ENCODE data around the gene SSB. TPM values are rescaled to one million over a fixed set of nuclear protein-coding genes. Genes with fewer than 3 reads are reported as not detected.
A peak's percentile ranks its signal among the peaks of the same experiment; 100 is the strongest.

Gene SSB
- total RNA-seq, 2 experiments from 2014 or later: 109 to 114 TPM

DNA sequence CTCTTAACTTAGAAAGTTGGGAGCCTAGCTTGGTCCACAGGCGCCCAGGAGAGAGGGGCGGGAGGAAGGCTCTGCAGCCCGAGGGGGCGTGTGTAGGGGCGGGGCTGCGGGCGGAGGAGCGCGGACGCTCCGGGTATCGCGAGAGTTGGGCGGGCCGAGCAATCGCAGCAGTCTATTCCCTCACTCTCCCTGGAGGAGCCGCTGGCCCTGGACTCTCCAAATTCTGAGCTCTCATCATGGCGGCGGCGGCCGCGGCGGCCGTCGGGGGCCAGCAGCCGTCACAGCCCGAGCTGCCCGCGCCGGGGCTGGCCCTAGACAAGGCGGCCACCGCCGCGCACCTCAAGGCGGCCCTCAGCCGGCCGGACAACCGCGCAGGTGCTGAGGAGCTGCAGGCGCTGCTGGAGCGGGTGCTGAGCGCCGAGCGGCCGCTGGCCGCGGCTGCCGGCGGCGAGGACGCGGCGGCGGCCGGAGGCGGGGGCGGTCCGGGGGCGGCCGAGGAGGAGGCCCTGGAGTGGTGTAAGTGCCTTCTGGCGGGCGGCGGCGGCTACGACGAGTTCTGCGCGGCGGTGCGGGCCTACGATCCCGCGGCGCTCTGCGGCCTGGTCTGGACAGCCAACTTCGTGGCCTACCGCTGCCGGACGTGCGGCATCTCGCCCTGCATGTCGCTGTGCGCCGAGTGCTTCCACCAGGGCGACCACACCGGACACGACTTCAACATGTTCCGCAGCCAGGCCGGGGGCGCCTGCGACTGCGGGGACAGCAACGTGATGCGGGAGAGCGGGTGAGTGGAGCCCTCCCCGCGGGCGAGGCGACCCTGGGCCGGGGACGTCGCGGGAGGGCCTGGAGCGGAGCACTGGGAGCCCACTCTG, 28.8 kb downstream of the SSB start, which contains the start of gene UBR3:
Gene UBR3 (plus strand): TSS at position 183 of the 869 bp plus-strand sequence. CDS start 54 bp downstream, at position 237.
- Mint-ChIP-seq H3K27ac (peak within 1 kb of the TSS; percentile 76), H3K27me3 (no peaks in the 10 kb centered on the region), H3K4me3 (peak within 1 kb of the TSS; percentile 90), H3K4me1 (ENCODE audit: low read depth) (peaks cover 53% of the 10 kb centered on the region), H3K9me3 (no peaks in the 10 kb centered on the region), H3K36me3 (ENCODE audit: low read depth) (peaks cover 22% of the 10 kb centered on the region)
- DNase-seq (peak; percentile 90), ATAC-seq (peak; percentile 80)
- TF ChIP-seq, protein P1, sequence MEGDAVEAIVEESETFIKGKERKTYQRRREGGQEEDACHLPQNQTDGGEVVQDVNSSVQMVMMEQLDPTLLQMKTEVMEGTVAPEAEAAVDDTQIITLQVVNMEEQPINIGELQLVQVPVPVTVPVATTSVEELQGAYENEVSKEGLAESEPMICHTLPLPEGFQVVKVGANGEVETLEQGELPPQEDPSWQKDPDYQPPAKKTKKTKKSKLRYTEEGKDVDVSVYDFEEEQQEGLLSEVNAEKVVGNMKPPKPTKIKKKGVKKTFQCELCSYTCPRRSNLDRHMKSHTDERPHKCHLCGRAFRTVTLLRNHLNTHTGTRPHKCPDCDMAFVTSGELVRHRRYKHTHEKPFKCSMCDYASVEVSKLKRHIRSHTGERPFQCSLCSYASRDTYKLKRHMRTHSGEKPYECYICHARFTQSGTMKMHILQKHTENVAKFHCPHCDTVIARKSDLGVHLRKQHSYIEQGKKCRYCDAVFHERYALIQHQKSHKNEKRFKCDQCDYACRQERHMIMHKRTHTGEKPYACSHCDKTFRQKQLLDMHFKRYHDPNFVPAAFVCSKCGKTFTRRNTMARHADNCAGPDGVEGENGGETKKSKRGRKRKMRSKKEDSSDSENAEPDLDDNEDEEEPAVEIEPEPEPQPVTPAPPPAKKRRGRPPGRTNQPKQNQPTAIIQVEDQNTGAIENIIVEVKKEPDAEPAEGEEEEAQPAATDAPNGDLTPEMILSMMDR (IDR thresholded peaks at IDR 0.05): no peak
- intact Hi-C loops (cut with micrococcal nuclease): loop anchor here (5.0 to 10.0 kb wide), 2 partner anchors 47 to 100 kb away; no protein-coding TSS in a partner anchor
- POLR2A ChIA-PET: interaction anchor here (1.0 to 2.3 kb wide), 5 partner anchors 9 to 255 kb away, joined by 3 to 12 read pairs (median 6); partner anchors contain the start of gene SSB
- CTCF ChIA-PET: interaction anchor here (0.8 to 2.2 kb wide), 10 partner anchors 8 to 496 kb away, joined by 3 to 10 read pairs (median 4); no protein-coding TSS in a partner anchor

GRCh38 chr2:169828141-169828811, 29.6 kb downstream of the SSB start:
- CTCF ChIA-PET: interaction anchor here (0.8 to 2.2 kb wide), 9 partner anchors 9 to 495 kb away, joined by 3 to 10 read pairs (median 4); no protein-coding TSS in a partner anchor

DNA sequence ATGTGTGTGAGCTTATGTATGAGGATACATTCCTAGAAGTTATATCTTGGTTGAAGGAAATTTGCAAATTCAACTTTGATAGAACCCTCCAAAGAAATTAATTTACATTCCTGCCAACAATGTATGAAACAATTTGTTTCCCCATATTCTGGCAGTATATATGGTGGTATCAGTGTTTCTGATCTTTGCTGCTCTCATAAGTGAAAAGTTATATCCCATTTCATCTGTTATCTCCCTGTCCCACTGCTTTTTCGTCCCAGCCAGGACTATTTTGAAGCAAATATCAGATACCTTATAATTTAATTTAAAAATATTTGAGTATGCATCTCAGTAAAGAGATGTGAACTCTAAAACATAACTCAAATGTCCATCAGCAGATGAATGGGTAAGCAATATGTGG, 35.7 kb downstream of the SSB start:
- ATAC-seq (no peak), DNase-seq (no peak)
- intact Hi-C loops (cut with micrococcal nuclease): no loop called here
- TF ChIP-seq, protein P1 (IDR thresholded peaks at IDR 0.05): no peak
- H3K36me3 Mint-ChIP-seq (ENCODE audit: low read depth): peaks cover 9% of the 10 kb centered on the region
- H3K4me1 Mint-ChIP-seq (ENCODE audit: low read depth): peaks cover 40% of the 10 kb centered on the region
- no peaks in the 10 kb centered on the region for H3K9me3 Mint-ChIP-seq
- no peaks in the 10 kb centered on the region for H3K27me3 Mint-ChIP-seq
- H3K4me3 Mint-ChIP-seq: no peak overlapping the region
- ChIA-PET POLR2A (no interaction called here), CTCF (interaction anchor here (1.2 kb wide), 1 partner anchor 10 kb away, joined by 3 read pairs; no protein-coding TSS in a partner anchor)
- no peak overlapping the region for H3K27ac Mint-ChIP-seq

More at GRCh38 chr2:169828141-169828811, 29.6 kb downstream of the SSB start:
- Mint-ChIP-seq H3K4me1 (ENCODE audit: low read depth) (peaks cover 51% of the 10 kb centered on the region), H3K27ac (peak overlapping the region; percentile 67), H3K36me3 (ENCODE audit: low read depth) (peaks cover 14% of the 10 kb centered on the region), H3K27me3 (no peaks in the 10 kb centered on the region), H3K9me3 (no peaks in the 10 kb centered on the region), H3K4me3 (peak overlapping the region; percentile 90)
- TF ChIP-seq, protein P1 (IDR thresholded peaks at IDR 0.05): no peak
- POLR2A ChIA-PET: interaction anchor here (1.7 to 2.3 kb wide), 3 partner anchors 10 to 29 kb away, joined by 6 to 12 read pairs (median 9); partner anchors contain the start of gene SSB
- intact Hi-C loops (cut with micrococcal nuclease): loop anchor here (5.0 to 10.0 kb wide), 2 partner anchors 47 to 99 kb away; no protein-coding TSS in a partner anchor
- ATAC-seq (peak; percentile 56), DNase-seq (peak; percentile 76)

GRCh38 chr2:169838743-169839489, 40.2 kb downstream of the SSB start:
- intact Hi-C loops (cut with micrococcal nuclease): no loop called here
- no peaks in the 10 kb centered on the region for H3K9me3 Mint-ChIP-seq
- ChIA-PET POLR2A (no interaction called here), CTCF (interaction anchor here (1.1 to 1.3 kb wide), 2 partner anchors 11 to 13 kb away, joined by 3 to 4 read pairs; no protein-coding TSS in a partner anchor)
- no peak overlapping the region for H3K27ac Mint-ChIP-seq
- DNase-seq: no peak
- no peaks in the 10 kb centered on the region for H3K27me3 Mint-ChIP-seq
- H3K36me3 Mint-ChIP-seq (ENCODE audit: low read depth): peaks cover 16% of the 10 kb centered on the region
- no peak overlapping the region for H3K4me3 Mint-ChIP-seq
- H3K4me1 Mint-ChIP-seq (ENCODE audit: low read depth): peaks cover 39% of the 10 kb centered on the region
- TF ChIP-seq, protein P1 (IDR thresholded peaks at IDR 0.05): no peak
- ATAC-seq: no peak

Data from activated CD8-positive, alpha-beta T cell treated with anti-CD3 and anti-CD28 coated beads for 36 hours (primary cell).